GM23338 (cell line): ENCODE data around the gene CLCNKA. TPM values are rescaled to one million over a fixed set of nuclear protein-coding genes. Genes with fewer than 3 reads are reported as not detected.

Experiments used
- ATAC-seq: fragments of 200-7000 bp; cut with Tn5 transposase; 3 replicates; pipeline ENCODE4 v1.9.1; 2020
- DNase-seq: peaks from one replicate; pipeline ENCODE4 v3.0.0-alpha.2; 2015; ENCODE audit warnings: low spot score
- H2AFZ ChIP-seq: fragments of 200-600 bp; sonication (generic); 2 replicates; pipeline ENCODE4 v1.8.0; 2016; ENCODE audit warnings: antibody characterized with exemption, mild to moderate bottlenecking, moderate library complexity
- H3F3A ChIP-seq: fragments of 200-600 bp; sonication (generic); replicated peaks from 2 replicates; pipeline ENCODE4 v1.8.0; 2017; ENCODE audit warnings: antibody characterized with exemption, mixed run types, low read depth
- H3K27ac ChIP-seq: fragments of 200-600 bp; sonication (generic); 2 replicates; pipeline ENCODE4 v1.6.1; 2016; ENCODE audit warnings: low read depth
- H3K27me3 ChIP-seq: fragments of 200-600 bp; sonication (generic); 2 replicates; pipeline ENCODE4 v1.8.0; 2016; ENCODE audit warnings: mild to moderate bottlenecking, mixed run types, moderate library complexity; ENCODE audit not compliant: insufficient read depth
- H3K36me3 ChIP-seq: fragments of 200-600 bp; sonication (generic); 2 replicates; pipeline ENCODE4 v1.8.0; 2016; ENCODE audit warnings: mild to moderate bottlenecking; ENCODE audit not compliant: insufficient read depth
- H3K4me1 ChIP-seq: fragments of 200-600 bp; sonication (generic); 2 replicates; pipeline ENCODE4 v1.8.0; 2016; ENCODE audit warnings: mild to moderate bottlenecking, moderate library complexity; ENCODE audit not compliant: insufficient read depth
- H3K4me2 ChIP-seq: fragments of 200-600 bp; sonication (generic); 2 replicates; pipeline ENCODE4 v1.7.1; 2017; ENCODE audit warnings: mixed run types
- H3K4me3 ChIP-seq: fragments of 200-600 bp; sonication (generic); 2 replicates; pipeline ENCODE4 v1.6.1; 2016; ENCODE audit warnings: mixed run types
- H3K79me2 ChIP-seq: fragments of 200-600 bp; sonication (generic); replicated peaks from 2 replicates; pipeline ENCODE4 v1.8.0; 2017; ENCODE audit warnings: mild to moderate bottlenecking; ENCODE audit not compliant: insufficient read depth
- H3K9me2 ChIP-seq: fragments of 200-600 bp; sonication (generic); 2 replicates; pipeline ENCODE4 v1.8.0; 2017; ENCODE audit not compliant: insufficient read depth
- H4K20me1 ChIP-seq: fragments of 200-600 bp; sonication (generic); replicated peaks from 2 replicates; pipeline ENCODE4 v1.8.0; 2017; ENCODE audit warnings: mild to moderate bottlenecking; ENCODE audit not compliant: insufficient read depth
- H3K27ac Mint-ChIP-seq: 2 replicates; pipeline ENCODE4 v1.8.0; 2020; ENCODE audit warnings: inconsistent platforms, mild to moderate bottlenecking, moderate library complexity, mixed read lengths
- H3K27me3 Mint-ChIP-seq: 3 replicates; pipeline ENCODE4 v1.8.0; 2022; ENCODE audit warnings: low read depth, mild to moderate bottlenecking, moderate library complexity, mixed read lengths, inconsistent platforms; ENCODE audit not compliant: insufficient read depth, poor library complexity
- H3K36me3 Mint-ChIP-seq: 3 replicates; pipeline ENCODE4 v1.8.0; 2021; ENCODE audit warnings: low read depth, mild to moderate bottlenecking, inconsistent platforms, moderate library complexity, mixed read lengths
- H3K4me1 Mint-ChIP-seq: 3 replicates; pipeline ENCODE4 v1.8.0; 2020; ENCODE audit warnings: mild to moderate bottlenecking, inconsistent platforms, mixed read lengths
- H3K4me3 Mint-ChIP-seq: 3 replicates; pipeline ENCODE4 v1.8.0; 2021; ENCODE audit warnings: moderate library complexity, mild to moderate bottlenecking, inconsistent platforms, mixed read lengths
- H3K9me3 Mint-ChIP-seq: 3 replicates; pipeline ENCODE4 v1.8.0; 2020; ENCODE audit warnings: moderate library complexity, mild to moderate bottlenecking, inconsistent platforms, mixed read lengths
- CREB1 ChIP-seq: fragments of 250-450 bp; sonication (Bioruptor Pico); IDR thresholded peaks from 2 replicates; pipeline ENCODE4 v1.5.0; 2020; ENCODE audit warnings: low read depth, mild to moderate bottlenecking, moderate library complexity
- CTCF ChIP-seq, 2 experiments: fragments of 200-600 bp in 1 of 2; sonication (generic) in 1 of 2; conservative IDR thresholded peaks; 2 replicates each; pipeline versions ENCODE4 v1.5.1 to v1.6.1; 2016 to 2017; ENCODE audit warnings: antibody characterized with exemption in 2 of 2, low read depth in 2 of 2, mild to moderate bottlenecking in 2 of 2, moderate library complexity in 1 of 2
- EZH2 ChIP-seq: fragments of 200-600 bp; sonication (generic); IDR thresholded peaks from one replicate; pipeline ENCODE4 v1.8.0; 2017; ENCODE audit warnings: antibody characterized with exemption, mild to moderate bottlenecking, low read depth; ENCODE audit not compliant: unreplicated experiment
- EZH2phosphoT487 ChIP-seq: fragments of 200-600 bp; sonication (generic); IDR thresholded peaks from one replicate; pipeline ENCODE4 v1.8.1; 2018; ENCODE audit warnings: antibody characterized with exemption; ENCODE audit not compliant: unreplicated experiment
- JUNB ChIP-seq: IDR thresholded peaks from one replicate; pipeline ENCODE4 v1.6.1; 2016; ENCODE audit warnings: antibody characterized with exemption; ENCODE audit not compliant: unreplicated experiment
- NANOG ChIP-seq: IDR thresholded peaks from 2 replicates; pipeline ENCODE4 v1.6.1; 2016; ENCODE audit warnings: antibody characterized with exemption, borderline replicate concordance
- POLR2AphosphoS5 ChIP-seq: IDR thresholded peaks from 2 replicates; pipeline ENCODE4 v1.6.1; 2016; ENCODE audit warnings: antibody characterized with exemption, low read depth
- REST ChIP-seq: IDR thresholded peaks from one replicate; pipeline ENCODE4 v1.6.1; 2018; ENCODE audit warnings: antibody characterized with exemption; ENCODE audit not compliant: unreplicated experiment
- STAT1 ChIP-seq: IDR thresholded peaks from one replicate; pipeline ENCODE4 v1.6.1; 2016; ENCODE audit warnings: antibody characterized with exemption; ENCODE audit not compliant: unreplicated experiment
- ZNF114 ChIP-seq: fragments of 250-450 bp; sonication (Bioruptor Pico); IDR thresholded peaks from 2 replicates; pipeline ENCODE4 v1.5.0; 2020; ENCODE audit warnings: mild to moderate bottlenecking, moderate library complexity
- ZNF331 ChIP-seq: fragments of 250-450 bp; sonication (Bioruptor Pico); IDR thresholded peaks from 2 replicates; pipeline ENCODE4 v1.5.0; 2020; ENCODE audit warnings: low read depth, mild to moderate bottlenecking, moderate library complexity
- long read RNA-seq: library from polyadenylated mRNA; unstranded; transcript quantifications from one replicate; pipeline ENCODE4 v2.0.0, GENCODE V29; 2020; ENCODE audit not compliant: unreplicated experiment
- polyA plus RNA-seq: library from polyadenylated mRNA; unstranded; fragments of >200 nt; fragmentation: Nextera tagmentation; extraction: Ambion mirVana; gene quantifications from 2 replicates; pipeline ENCODE4 v1.2.1, GENCODE V29; 2016
- total RNA-seq: library from RNA; depleted of rRNA; stranded (reverse); fragments of >200 nt; shearing (Covaris generic); gene quantifications from 2 replicates; pipeline ENCODE4 v1.2.3, GENCODE V29; 2014; rRNA removed
- TF ChIP-seq, protein P1 (sequence below): fragments of 250-450 bp; sonication (Bioruptor Pico); IDR thresholded peaks from 2 replicates; pipeline ENCODE4 v1.5.0; 2020; ENCODE audit warnings: mild to moderate bottlenecking, moderate library complexity
- TF ChIP-seq, protein P2 (sequence below): IDR thresholded peaks from 2 replicates; pipeline ENCODE4 v1.6.1; 2016; ENCODE audit warnings: antibody characterized with exemption

CLCNKA gene
- 0.59 TPM in 1 of 2 replicates, not detected in the other for total RNA-seq
- polyA plus RNA-seq = 0.50 and 0.76 TPM in 2 replicates
- long read RNA-seq, partial matches to known transcripts = 1 of 2 reads
- long read RNA-seq, other reads (novel, unspliced or antisense) = 1 of 2 reads

DNA sequence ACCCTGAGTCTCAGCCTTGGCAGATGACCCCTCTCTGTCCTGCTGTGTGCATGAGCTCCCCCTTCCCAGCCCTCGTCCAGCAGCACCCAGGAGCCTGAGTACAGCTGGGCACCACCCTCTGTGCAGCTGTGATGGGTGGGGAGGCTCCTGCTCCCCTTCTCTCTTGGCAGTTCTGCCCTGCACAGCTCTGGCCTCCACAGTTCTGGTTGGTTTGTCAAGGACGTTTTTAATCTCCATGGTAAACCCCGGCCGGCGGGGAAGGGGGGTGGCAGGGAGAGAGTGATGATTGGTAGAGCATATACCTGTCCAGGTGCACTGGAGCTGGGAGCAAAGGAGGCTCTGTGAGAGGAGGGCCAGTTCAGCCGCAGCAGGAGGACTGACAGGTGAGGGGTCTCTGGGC is at the start of gene CLCNKA:
CLCNKA (plus strand) TSS at position 356 of the 400 bp plus-strand sequence. CDS start 584 bp downstream, outside the sequence.
- H3K4me3 Mint-ChIP-seq = no peak within 1 kb of the TSS
- no peaks in the 10 kb centered on the region for H3K36me3 Mint-ChIP-seq
- H3K27ac Mint-ChIP-seq = no peak within 1 kb of the TSS
- Histone ChIP-seq H3K9me2 (no peaks in the 10 kb centered on the region), H2AFZ (no peak within 1 kb of the TSS), H3K4me1 (peaks cover 12% of the 10 kb centered on the region; the same call in 1 of the 2 replicates), H3K79me2 (no peaks in the 10 kb centered on the region), H3K27me3 (no peaks in the 10 kb centered on the region), H3F3A (no peaks in the 10 kb centered on the region), H3K27ac (no peak within 1 kb of the TSS), H3K36me3 (no peaks in the 10 kb centered on the region), H3K4me3 (no peak within 1 kb of the TSS), H4K20me1 (no peaks in the 10 kb centered on the region), H3K4me2 (no peak within 1 kb of the TSS)
- peaks cover 27% of the 10 kb centered on the region for H3K4me1 Mint-ChIP-seq
- DNase-seq (no peak), ATAC-seq (no peak)
- H3K27me3 Mint-ChIP-seq = peaks cover 28% of the 10 kb centered on the region
- no peak for TF ChIP-seq POLR2AphosphoS5
- TF ChIP-seq CTCF (conservative IDR thresholded peaks at IDR 0.05; ENCODE audit: low read depth in 2 of 2) = no peak
- TF ChIP-seq CREB1 (CRISPR knock-in tag) = no peak
- no peak for TF ChIP-seq EZH2phosphoT487
- no peak for TF ChIP-seq JUNB
- no peak for TF ChIP-seq EZH2
- TF ChIP-seq, protein P1, sequence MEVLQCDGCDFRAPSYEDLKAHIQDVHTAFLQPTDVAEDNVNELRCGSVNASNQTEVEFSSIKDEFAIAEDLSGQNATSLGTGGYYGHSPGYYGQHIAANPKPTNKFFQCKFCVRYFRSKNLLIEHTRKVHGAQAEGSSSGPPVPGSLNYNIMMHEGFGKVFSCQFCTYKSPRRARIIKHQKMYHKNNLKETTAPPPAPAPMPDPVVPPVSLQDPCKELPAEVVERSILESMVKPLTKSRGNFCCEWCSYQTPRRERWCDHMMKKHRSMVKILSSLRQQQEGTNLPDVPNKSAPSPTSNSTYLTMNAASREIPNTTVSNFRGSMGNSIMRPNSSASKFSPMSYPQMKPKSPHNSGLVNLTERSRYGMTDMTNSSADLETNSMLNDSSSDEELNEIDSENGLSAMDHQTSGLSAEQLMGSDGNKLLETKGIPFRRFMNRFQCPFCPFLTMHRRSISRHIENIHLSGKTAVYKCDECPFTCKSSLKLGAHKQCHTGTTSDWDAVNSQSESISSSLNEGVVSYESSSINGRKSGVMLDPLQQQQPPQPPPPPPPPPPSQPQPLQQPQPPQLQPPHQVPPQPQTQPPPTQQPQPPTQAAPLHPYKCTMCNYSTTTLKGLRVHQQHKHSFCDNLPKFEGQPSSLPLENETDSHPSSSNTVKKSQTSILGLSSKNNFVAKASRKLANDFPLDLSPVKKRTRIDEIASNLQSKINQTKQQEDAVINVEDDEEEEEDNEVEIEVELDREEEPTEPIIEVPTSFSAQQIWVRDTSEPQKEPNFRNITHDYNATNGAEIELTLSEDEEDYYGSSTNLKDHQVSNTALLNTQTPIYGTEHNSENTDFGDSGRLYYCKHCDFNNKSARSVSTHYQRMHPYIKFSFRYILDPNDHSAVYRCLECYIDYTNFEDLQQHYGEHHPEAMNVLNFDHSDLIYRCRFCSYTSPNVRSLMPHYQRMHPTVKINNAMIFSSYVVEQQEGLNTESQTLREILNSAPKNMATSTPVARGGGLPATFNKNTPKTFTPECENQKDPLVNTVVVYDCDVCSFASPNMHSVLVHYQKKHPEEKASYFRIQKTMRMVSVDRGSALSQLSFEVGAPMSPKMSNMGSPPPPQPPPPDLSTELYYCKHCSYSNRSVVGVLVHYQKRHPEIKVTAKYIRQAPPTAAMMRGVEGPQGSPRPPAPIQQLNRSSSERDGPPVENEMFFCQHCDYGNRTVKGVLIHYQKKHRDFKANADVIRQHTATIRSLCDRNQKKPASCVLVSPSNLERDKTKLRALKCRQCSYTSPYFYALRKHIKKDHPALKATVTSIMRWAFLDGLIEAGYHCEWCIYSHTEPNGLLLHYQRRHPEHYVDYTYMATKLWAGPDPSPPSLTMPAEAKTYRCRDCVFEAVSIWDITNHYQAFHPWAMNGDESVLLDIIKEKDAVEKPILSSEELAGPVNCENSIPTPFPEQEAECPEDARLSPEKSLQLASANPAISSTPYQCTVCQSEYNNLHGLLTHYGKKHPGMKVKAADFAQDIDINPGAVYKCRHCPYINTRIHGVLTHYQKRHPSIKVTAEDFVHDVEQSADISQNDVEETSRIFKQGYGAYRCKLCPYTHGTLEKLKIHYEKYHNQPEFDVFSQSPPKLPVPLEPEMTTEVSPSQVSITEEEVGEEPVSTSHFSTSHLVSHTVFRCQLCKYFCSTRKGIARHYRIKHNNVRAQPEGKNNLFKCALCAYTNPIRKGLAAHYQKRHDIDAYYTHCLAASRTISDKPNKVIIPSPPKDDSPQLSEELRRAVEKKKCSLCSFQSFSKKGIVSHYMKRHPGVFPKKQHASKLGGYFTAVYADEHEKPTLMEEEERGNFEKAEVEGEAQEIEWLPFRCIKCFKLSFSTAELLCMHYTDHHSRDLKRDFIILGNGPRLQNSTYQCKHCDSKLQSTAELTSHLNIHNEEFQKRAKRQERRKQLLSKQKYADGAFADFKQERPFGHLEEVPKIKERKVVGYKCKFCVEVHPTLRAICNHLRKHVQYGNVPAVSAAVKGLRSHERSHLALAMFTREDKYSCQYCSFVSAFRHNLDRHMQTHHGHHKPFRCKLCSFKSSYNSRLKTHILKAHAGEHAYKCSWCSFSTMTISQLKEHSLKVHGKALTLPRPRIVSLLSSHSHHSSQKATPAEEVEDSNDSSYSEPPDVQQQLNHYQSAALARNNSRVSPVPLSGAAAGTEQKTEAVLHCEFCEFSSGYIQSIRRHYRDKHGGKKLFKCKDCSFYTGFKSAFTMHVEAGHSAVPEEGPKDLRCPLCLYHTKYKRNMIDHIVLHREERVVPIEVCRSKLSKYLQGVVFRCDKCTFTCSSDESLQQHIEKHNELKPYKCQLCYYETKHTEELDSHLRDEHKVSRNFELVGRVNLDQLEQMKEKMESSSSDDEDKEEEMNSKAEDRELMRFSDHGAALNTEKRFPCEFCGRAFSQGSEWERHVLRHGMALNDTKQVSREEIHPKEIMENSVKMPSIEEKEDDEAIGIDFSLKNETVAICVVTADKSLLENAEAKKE = no peak
- no peak for TF ChIP-seq ZNF114 (CRISPR knock-in tag)
- TF ChIP-seq NANOG = no peak
- TF ChIP-seq REST = no peak
- TF ChIP-seq ZNF331 (CRISPR knock-in tag) = no peak
- TF ChIP-seq, protein P2, sequence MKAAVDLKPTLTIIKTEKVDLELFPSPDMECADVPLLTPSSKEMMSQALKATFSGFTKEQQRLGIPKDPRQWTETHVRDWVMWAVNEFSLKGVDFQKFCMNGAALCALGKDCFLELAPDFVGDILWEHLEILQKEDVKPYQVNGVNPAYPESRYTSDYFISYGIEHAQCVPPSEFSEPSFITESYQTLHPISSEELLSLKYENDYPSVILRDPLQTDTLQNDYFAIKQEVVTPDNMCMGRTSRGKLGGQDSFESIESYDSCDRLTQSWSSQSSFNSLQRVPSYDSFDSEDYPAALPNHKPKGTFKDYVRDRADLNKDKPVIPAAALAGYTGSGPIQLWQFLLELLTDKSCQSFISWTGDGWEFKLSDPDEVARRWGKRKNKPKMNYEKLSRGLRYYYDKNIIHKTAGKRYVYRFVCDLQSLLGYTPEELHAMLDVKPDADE = no peak
- TF ChIP-seq STAT1 = no peak
- no peaks in the 10 kb centered on the region for H3K9me3 Mint-ChIP-seq
